Caco-2 (cell line): ENCODE measurements around the gene SGCA. TPM values are rescaled to one million over a fixed set of nuclear protein-coding genes. Genes with fewer than 3 reads are reported as not detected.

Experiments used
- BruUV-seq: library from RNA; stranded (reverse); fragments of 400-500 nt; replicated peaks from 2 replicates; lab custom pipeline; 2021; lab: Mats Ljungman, UMichigan
- CTCF ChIA-PET: fragments of 300-600 bp; sonication (Branson Sonifier 250); formaldehyde crosslinking; loops from one replicate; lab custom pipeline; 2022; ENCODE audit warnings: antibody characterized with exemption; lab: Charles Lee
- POLR2A ChIA-PET: fragments of 300-600 bp; sonication (Branson Sonifier 250); formaldehyde crosslinking; loops from one replicate; lab custom pipeline; 2022; ENCODE audit warnings: antibody characterized with exemption; lab: Charles Lee
- DNase-seq, 2 experiments: peaks; one replicate each; pipeline versions ENCODE4 v3.0.0 to v3.0.0-alpha.2; 2020 to 2022
- H3K27me3 ChIP-seq: replicated peaks from 2 replicates; pipeline ENCODE4 v1.6.0; 2011; ENCODE audit warnings: low read length; ENCODE audit not compliant: control insufficient read depth, insufficient read depth
- H3K36me3 ChIP-seq: 2 replicates; pipeline ENCODE4 v1.5.1; 2011; ENCODE audit warnings: low read length; ENCODE audit not compliant: control insufficient read depth, insufficient read depth
- H3K4me1 ChIP-seq: fragments of 250-450 bp; sonication (Bioruptor Pico); 2 replicates; pipeline ENCODE4 v1.5.1; 2020; ENCODE audit warnings: mild to moderate bottlenecking
- H3K4me3 ChIP-seq: 2 replicates; pipeline ENCODE4 v1.5.1; 2011; ENCODE audit warnings: low read depth, mild to moderate bottlenecking, control low read depth, low read length
- H3K9me3 ChIP-seq: fragments of 250-450 bp; sonication (Bioruptor Pico); 2 replicates; pipeline ENCODE4 v1.5.1; 2020; ENCODE audit warnings: mild to moderate bottlenecking, moderate library complexity
- H3K27ac Mint-ChIP-seq: one replicate; pipeline ENCODE4 v1.8.0; 2022; ENCODE audit warnings: mixed read lengths; ENCODE audit not compliant: unreplicated experiment
- H3K27me3 Mint-ChIP-seq: one replicate; pipeline ENCODE4 v1.8.0; 2022; ENCODE audit warnings: mixed read lengths; ENCODE audit not compliant: insufficient read depth, unreplicated experiment
- H3K36me3 Mint-ChIP-seq: one replicate; pipeline ENCODE4 v1.8.0; 2022; ENCODE audit warnings: mild to moderate bottlenecking, mixed read lengths; ENCODE audit not compliant: insufficient read depth, unreplicated experiment
- H3K4me1 Mint-ChIP-seq: one replicate; pipeline ENCODE4 v1.8.0; 2022; ENCODE audit warnings: low read depth, mixed read lengths; ENCODE audit not compliant: unreplicated experiment
- H3K4me3 Mint-ChIP-seq: one replicate; pipeline ENCODE4 v1.8.0; 2022; ENCODE audit warnings: mild to moderate bottlenecking, moderate library complexity, mixed read lengths; ENCODE audit not compliant: unreplicated experiment
- H3K9me3 Mint-ChIP-seq: one replicate; pipeline ENCODE4 v1.8.0; 2022; ENCODE audit warnings: mixed read lengths; ENCODE audit not compliant: unreplicated experiment
- intact Hi-C: fragments of 100-400 bp; cut with micrococcal nuclease; formaldehyde crosslinking; loops from one replicate; pipeline ENCODE4 v1.10.0; 2022; ENCODE audit not compliant: unreplicated experiment
- total RNA-seq: library from RNA; stranded (reverse); gene quantifications from 2 replicates; pipeline ENCODE4 v1.2.3, GENCODE V29; 2022
- TF ChIP-seq, protein P1 (sequence below), 2 experiments: fragments of 200-600 bp in 1 of 2; IDR thresholded peaks; 1 replicate in 1 of 2; 2 replicates in 1 of 2; pipeline versions ENCODE4 v1.5.1 to v1.8.0; 2011 to 2022; ENCODE audit warnings: antibody characterized with exemption in 1 of 2, control low read depth in 1 of 2, inconsistent platforms in 1 of 2, low read depth in 1 of 2, low read length in 1 of 2, mild to moderate bottlenecking in 1 of 2, moderate library complexity in 1 of 2; ENCODE audit not compliant: insufficient read depth in 1 of 2, severe bottlenecking in 1 of 2, unreplicated experiment in 1 of 2

SGCA gene
- total RNA-seq, 1 experiment from 2014 or later, result not detected

DNA sequence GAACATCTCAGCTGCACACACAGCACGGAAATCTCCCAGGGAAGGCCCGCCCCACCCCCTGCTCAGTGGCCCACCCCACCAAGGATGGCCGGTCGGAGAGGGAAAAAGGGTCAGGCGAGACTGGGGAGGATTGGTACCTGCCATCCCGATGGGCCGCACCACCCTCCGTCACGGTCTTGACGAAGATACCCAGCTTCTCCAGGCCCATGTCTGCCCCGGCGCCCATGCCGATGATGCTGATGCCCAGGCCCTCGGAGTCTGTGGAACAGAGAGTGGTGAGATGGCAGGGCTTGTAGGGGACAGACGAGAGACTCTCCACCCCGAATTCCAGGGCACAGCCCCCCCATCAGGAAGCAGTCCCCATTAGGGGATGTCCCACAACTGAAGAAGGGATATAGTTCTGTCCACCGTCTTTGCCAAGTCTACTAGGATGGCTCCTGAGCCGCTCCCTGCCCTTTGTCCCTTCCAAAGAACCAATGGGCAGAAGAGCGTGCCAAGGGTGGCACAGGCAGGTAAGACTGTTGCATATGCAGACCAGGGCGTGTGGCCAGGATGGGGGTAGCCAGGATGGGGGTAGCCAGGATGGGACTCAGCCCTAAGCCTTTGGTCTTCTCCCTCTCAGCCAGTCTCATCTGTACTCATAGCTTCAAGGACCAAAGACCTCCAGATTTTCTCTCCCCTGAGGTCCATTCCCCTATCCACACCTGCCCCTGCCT lies 22.2 kb upstream of the SGCA start:
- intact Hi-C loops, result no loop called here
- ChIA-PET CTCF (interaction anchor here (0.7 to 3.9 kb wide), 3 partner anchors 18 to 28 kb away, joined by 4 to 13 read pairs (median 11); no protein-coding TSS in a partner anchor), POLR2A (no interaction called here)
- no peak overlapping the region for H3K4me3 ChIP-seq
- TF ChIP-seq, protein P1, sequence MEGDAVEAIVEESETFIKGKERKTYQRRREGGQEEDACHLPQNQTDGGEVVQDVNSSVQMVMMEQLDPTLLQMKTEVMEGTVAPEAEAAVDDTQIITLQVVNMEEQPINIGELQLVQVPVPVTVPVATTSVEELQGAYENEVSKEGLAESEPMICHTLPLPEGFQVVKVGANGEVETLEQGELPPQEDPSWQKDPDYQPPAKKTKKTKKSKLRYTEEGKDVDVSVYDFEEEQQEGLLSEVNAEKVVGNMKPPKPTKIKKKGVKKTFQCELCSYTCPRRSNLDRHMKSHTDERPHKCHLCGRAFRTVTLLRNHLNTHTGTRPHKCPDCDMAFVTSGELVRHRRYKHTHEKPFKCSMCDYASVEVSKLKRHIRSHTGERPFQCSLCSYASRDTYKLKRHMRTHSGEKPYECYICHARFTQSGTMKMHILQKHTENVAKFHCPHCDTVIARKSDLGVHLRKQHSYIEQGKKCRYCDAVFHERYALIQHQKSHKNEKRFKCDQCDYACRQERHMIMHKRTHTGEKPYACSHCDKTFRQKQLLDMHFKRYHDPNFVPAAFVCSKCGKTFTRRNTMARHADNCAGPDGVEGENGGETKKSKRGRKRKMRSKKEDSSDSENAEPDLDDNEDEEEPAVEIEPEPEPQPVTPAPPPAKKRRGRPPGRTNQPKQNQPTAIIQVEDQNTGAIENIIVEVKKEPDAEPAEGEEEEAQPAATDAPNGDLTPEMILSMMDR (IDR thresholded peaks at IDR 0.05; ENCODE audit: insufficient read depth in 1 of 2, low read depth in 1 of 2, low read length in 1 of 2, severe bottlenecking in 1 of 2, unreplicated experiment in 1 of 2), result no peak
- Mint-ChIP-seq H3K36me3 (peaks cover 40% of the 10 kb centered on the region), H3K27me3 (no peaks in the 10 kb centered on the region), H3K4me1 (peaks cover 21% of the 10 kb centered on the region), H3K4me3 (no peak overlapping the region), H3K9me3 (no peaks in the 10 kb centered on the region), H3K27ac (no peak overlapping the region)
- peaks cover 30% of the 10 kb centered on the region for H3K36me3 ChIP-seq
- no TSS peak for BruUV-seq
- DNase-seq, result no peak
- no peaks in the 10 kb centered on the region for H3K9me3 ChIP-seq
- H3K27me3 ChIP-seq, result no peaks in the 10 kb centered on the region
- H3K4me1 ChIP-seq, result peaks cover 25% of the 10 kb centered on the region

DNA sequence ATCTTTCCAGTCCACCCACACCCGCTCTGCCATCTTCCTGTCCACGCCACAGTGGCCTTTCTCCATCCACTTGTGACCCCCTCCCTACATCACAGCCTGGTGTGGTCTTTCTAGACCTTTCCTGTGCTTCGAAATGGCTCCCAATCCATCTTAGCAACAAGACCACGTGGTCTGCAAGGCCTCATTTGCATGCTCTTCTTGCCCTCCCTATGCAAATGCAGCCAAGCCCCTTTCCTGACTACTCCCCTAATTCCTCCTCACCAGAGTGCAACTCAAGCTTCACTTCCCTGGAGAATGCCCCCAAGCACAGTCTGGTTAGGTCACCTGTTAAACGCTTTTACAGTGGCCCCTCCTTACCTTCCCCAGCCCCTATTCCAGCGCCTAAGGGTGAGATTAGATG lies 21.4 kb upstream of the SGCA start:
- H3K27me3 Mint-ChIP-seq, result no peaks in the 10 kb centered on the region
- DNase-seq, result no peak
- H3K4me1 ChIP-seq, result peaks cover 26% of the 10 kb centered on the region
- TF ChIP-seq, protein P1 (IDR thresholded peaks at IDR 0.05; ENCODE audit: insufficient read depth in 1 of 2, low read depth in 1 of 2, low read length in 1 of 2, severe bottlenecking in 1 of 2, unreplicated experiment in 1 of 2), result no peak
- H3K4me3 Mint-ChIP-seq, result no peak overlapping the region
- no peak overlapping the region for H3K27ac Mint-ChIP-seq
- ChIA-PET POLR2A (no interaction called here), CTCF (interaction anchor here (1.0 kb wide), 1 partner anchor 13 kb away, joined by 6 read pairs; no protein-coding TSS in a partner anchor)
- H3K36me3 ChIP-seq, result peaks cover 23% of the 10 kb centered on the region
- no peak overlapping the region for H3K4me3 ChIP-seq
- peaks cover 29% of the 10 kb centered on the region for H3K4me1 Mint-ChIP-seq
- H3K9me3 Mint-ChIP-seq, result no peaks in the 10 kb centered on the region
- H3K9me3 ChIP-seq, result no peaks in the 10 kb centered on the region
- intact Hi-C loops, result no loop called here
- BruUV-seq, result no TSS peak
- H3K36me3 Mint-ChIP-seq, result peaks cover 40% of the 10 kb centered on the region
- no peaks in the 10 kb centered on the region for H3K27me3 ChIP-seq

DNA sequence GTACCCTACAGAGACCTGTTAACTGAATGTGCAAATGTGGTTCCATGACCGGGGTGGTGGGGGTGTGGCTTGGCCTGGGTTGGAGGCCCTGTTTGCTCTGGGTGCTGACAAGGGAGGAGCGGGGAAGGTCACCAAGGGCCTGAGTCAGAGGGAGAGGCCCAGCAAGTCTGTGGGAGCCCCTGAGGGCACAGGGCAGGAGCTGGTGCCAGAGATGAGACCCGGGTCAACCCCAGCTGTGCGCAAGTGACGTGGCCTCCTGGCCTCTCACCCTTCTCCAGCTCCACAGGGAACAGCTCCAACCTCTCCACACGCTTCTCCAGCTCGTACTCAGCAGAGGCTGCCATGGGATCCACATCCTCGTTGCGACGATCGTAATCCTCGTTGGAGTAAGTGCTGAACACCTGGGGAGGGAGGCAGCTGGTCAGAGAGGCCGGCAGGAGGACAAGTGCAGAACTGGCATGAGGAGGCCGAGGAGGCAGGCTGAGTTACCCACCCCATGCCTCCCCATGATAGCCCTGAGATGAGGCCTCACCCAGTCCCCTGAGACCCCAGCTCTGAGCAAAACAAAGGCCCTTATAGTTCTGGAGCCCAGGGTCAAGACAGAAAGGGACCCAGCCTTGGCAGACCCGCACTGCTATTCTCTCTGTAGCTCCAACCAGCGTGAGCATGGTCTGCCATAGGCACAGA lies 20.8 kb upstream of the SGCA start:
- no peak overlapping the region for H3K27ac Mint-ChIP-seq
- ChIA-PET CTCF (interaction anchor here (0.7 to 1.1 kb wide), 4 partner anchors 13 to 192 kb away, joined by 4 to 8 read pairs (median 6); no protein-coding TSS in a partner anchor), POLR2A (no interaction called here)
- H3K27me3 Mint-ChIP-seq, result no peaks in the 10 kb centered on the region
- no TSS peak for BruUV-seq
- peaks cover 26% of the 10 kb centered on the region for H3K4me1 ChIP-seq
- no peaks in the 10 kb centered on the region for H3K9me3 ChIP-seq
- no peak overlapping the region for H3K4me3 Mint-ChIP-seq
- H3K9me3 Mint-ChIP-seq, result no peaks in the 10 kb centered on the region
- TF ChIP-seq, protein P1 (IDR thresholded peaks at IDR 0.05; ENCODE audit: insufficient read depth in 1 of 2, low read depth in 1 of 2, low read length in 1 of 2, severe bottlenecking in 1 of 2, unreplicated experiment in 1 of 2), result no peak
- intact Hi-C loops, result no loop called here
- H3K36me3 Mint-ChIP-seq, result peaks cover 34% of the 10 kb centered on the region
- H3K36me3 ChIP-seq, result peaks cover 17% of the 10 kb centered on the region
- no peak for DNase-seq
- no peak overlapping the region for H3K4me3 ChIP-seq
- H3K4me1 Mint-ChIP-seq, result peaks cover 29% of the 10 kb centered on the region
- H3K27me3 ChIP-seq, result no peaks in the 10 kb centered on the region
